Measurements from ENCODE around the gene SYCP3.

The SYCP3 gene

GRCh38 chr12:101761781-101762180, 22.5 kb upstream of the SYCP3 start:
- DNase-seq (ENCODE audit: low read depth): no peak
- TF ChIP-seq, protein P1, sequence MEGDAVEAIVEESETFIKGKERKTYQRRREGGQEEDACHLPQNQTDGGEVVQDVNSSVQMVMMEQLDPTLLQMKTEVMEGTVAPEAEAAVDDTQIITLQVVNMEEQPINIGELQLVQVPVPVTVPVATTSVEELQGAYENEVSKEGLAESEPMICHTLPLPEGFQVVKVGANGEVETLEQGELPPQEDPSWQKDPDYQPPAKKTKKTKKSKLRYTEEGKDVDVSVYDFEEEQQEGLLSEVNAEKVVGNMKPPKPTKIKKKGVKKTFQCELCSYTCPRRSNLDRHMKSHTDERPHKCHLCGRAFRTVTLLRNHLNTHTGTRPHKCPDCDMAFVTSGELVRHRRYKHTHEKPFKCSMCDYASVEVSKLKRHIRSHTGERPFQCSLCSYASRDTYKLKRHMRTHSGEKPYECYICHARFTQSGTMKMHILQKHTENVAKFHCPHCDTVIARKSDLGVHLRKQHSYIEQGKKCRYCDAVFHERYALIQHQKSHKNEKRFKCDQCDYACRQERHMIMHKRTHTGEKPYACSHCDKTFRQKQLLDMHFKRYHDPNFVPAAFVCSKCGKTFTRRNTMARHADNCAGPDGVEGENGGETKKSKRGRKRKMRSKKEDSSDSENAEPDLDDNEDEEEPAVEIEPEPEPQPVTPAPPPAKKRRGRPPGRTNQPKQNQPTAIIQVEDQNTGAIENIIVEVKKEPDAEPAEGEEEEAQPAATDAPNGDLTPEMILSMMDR (IDR thresholded peaks at IDR 0.05; ENCODE audit: low read depth, low read length, missing control alignments): no peak
- no peak overlapping the region for H3K4me3 ChIP-seq (ENCODE audit: low read depth, low read length)

GRCh38 chr12:101761350-101761749, 22.1 kb upstream of the SYCP3 start:
- DNase-seq (ENCODE audit: low read depth): no peak
- no peak overlapping the region for H3K4me3 ChIP-seq (ENCODE audit: low read depth, low read length)
- TF ChIP-seq, protein P1 (IDR thresholded peaks at IDR 0.05; ENCODE audit: low read depth, low read length, missing control alignments): no peak

DNA sequence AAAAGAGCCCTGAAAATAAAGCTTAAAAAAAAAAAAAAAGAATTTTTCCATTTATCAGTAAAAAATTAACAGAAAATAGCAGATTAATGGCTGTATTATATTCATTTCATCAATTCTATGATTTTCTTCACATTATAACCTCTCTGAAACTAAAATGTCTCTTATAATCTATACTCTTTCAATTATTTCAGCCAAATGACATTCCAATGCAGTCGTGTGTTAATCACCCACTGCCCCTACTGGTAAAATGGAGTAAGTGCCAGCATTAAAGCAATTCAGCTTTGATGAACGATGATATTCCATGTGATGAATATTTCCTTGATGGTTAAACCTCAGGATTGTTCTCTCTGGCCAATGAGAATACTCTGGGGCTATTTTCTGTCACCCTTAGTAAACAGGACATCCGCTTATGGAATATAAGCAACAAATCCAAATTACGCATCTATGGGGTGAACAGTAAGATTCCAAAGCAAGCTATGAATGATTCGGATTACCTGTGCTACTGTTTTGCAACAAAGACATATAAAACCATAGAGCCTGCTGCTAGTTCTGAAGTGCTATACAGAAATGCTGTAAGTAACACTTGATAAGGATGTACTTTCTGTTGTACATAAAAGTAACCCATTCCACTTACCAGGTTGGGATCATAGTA, 20.3 kb upstream of the SYCP3 start:
- TF ChIP-seq, protein P1 (IDR thresholded peaks at IDR 0.05; ENCODE audit: low read depth, low read length, missing control alignments): peak; percentile 72
- H3K4me3 ChIP-seq (ENCODE audit: low read depth, low read length): no peak overlapping the region
- no peak for DNase-seq (ENCODE audit: low read depth)

DNA sequence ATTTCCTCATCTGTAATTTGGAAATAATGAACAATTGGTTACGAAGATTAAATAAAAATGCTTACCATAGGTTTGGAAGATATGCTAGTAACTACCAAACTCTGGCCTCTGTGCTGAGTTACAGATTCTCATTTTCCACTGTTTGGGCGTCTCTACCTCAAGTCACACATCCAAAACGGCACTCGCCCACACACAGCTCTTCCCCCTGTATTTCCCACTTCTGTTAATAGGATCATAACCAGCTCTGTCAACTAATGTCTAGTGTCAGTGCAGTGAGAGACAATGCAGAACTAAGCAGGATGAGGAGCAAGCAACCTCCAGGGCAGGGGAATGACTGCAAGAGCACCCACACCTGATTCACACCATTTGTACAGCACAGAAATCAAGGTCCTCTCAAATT, 10.9 kb upstream of the SYCP3 start:
- no peak for DNase-seq (ENCODE audit: low read depth)
- TF ChIP-seq, protein P1 (IDR thresholded peaks at IDR 0.05; ENCODE audit: low read depth, low read length, missing control alignments): no peak
- no peak overlapping the region for H3K4me3 ChIP-seq (ENCODE audit: low read depth, low read length)

DNA sequence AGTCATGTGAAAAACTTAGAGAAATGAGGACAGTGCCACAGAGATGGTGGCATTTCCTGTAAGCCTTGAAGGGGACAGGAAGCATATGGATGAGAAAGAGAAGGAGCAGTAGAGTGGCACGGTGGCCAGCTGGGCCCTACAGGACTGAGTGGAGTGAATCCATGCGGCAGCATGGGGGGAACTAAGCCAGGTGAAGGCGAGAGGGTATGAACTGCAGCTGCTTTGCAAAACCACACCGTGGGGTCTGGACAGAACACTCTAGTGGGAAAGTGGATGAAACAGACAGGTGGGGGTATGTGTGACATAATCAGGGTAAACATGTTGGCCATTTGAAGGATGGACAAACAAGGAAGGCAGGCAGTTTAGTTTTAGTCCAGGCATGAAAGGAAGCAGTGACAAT, 10.4 kb upstream of the SYCP3 start:
- no peak for DNase-seq (ENCODE audit: low read depth)
- H3K4me3 ChIP-seq (ENCODE audit: low read depth, low read length): no peak overlapping the region
- TF ChIP-seq, protein P1 (IDR thresholded peaks at IDR 0.05; ENCODE audit: low read depth, low read length, missing control alignments): no peak

- no peak for DNase-seq (ENCODE audit: low read depth)
- H3K4me3 ChIP-seq (ENCODE audit: low read depth, low read length): no peak overlapping the region
- TF ChIP-seq, protein P1 (IDR thresholded peaks at IDR 0.05; ENCODE audit: low read depth, low read length, missing control alignments): no peak
These were observed 9.6 kb upstream of the SYCP3 start for GRCh38 chr12:101748907-101749306.

GRCh38 chr12:101747697-101748096, 8.4 kb upstream of the SYCP3 start:
- DNase-seq (ENCODE audit: low read depth): no peak
- TF ChIP-seq, protein P1 (IDR thresholded peaks at IDR 0.05; ENCODE audit: low read depth, low read length, missing control alignments): no peak
- no peak overlapping the region for H3K4me3 ChIP-seq (ENCODE audit: low read depth, low read length)

Measured in GM12864 (cell line).